A673 (cell line): ENCODE results near the gene SLC22A23. TPM values are rescaled to one million over a fixed set of nuclear protein-coding genes. Genes with fewer than 3 reads are reported as not detected.

ENCODE experiments used
- BruUV-seq: library from RNA; stranded (reverse); fragments of 400-500 nt; replicated peaks from 2 replicates; lab custom pipeline; 2021; lab: Mats Ljungman, UMichigan
- CTCF ChIA-PET: fragments of 300-600 bp; sonication (Branson Sonifier 250); formaldehyde crosslinking; loops from one replicate; lab custom pipeline; 2022; ENCODE audit warnings: antibody characterized with exemption; lab: Charles Lee
- POLR2A ChIA-PET: fragments of 300-600 bp; sonication (Branson Sonifier 250); formaldehyde crosslinking; loops from one replicate; lab custom pipeline; 2022; ENCODE audit warnings: antibody characterized with exemption; ENCODE audit not compliant: low non-redundant PET; lab: Charles Lee
- DNase-seq: peaks from one replicate; pipeline ENCODE4 v3.0.0-alpha.2; 2015; ENCODE audit warnings: low spot score
- H3K27ac ChIP-seq: fragments of 200-600 bp; sonication (generic); 2 replicates; pipeline ENCODE4 v1.5.1; 2016; ENCODE audit warnings: mixed run types, low read depth, mild to moderate bottlenecking, mixed read lengths, antibody characterized with exemption, low read length; ENCODE audit not compliant: poor library complexity, severe bottlenecking
- H3K27me3 ChIP-seq: fragments of 200-600 bp; sonication (generic); replicated peaks from 2 replicates; pipeline ENCODE4 v1.6.1; 2017; ENCODE audit warnings: mixed run types, low read depth, mild to moderate bottlenecking, mixed read lengths, antibody characterized with exemption, low read length; ENCODE audit not compliant: insufficient read depth, poor library complexity
- H3K36me3 ChIP-seq: fragments of 200-600 bp; sonication (generic); 2 replicates; pipeline ENCODE4 v1.6.1; 2016; ENCODE audit warnings: mixed run types, mild to moderate bottlenecking, mixed read lengths, antibody characterized with exemption, low read length; ENCODE audit not compliant: insufficient read depth, poor library complexity, severe bottlenecking
- H3K4me1 ChIP-seq: fragments of 200-600 bp; sonication (generic); 2 replicates; pipeline ENCODE4 v1.6.1; 2017; ENCODE audit warnings: mixed run types, mild to moderate bottlenecking, mixed read lengths, antibody characterized with exemption, low read length; ENCODE audit not compliant: insufficient read depth, poor library complexity, severe bottlenecking
- H3K4me3 ChIP-seq: fragments of 200-600 bp; sonication (generic); 2 replicates; pipeline ENCODE4 v1.5.1; 2016; ENCODE audit warnings: low read depth, mixed run types, mild to moderate bottlenecking, mixed read lengths, low read length; ENCODE audit not compliant: poor library complexity, severe bottlenecking
- H3K9me3 ChIP-seq: fragments of 200-600 bp; sonication (generic); 2 replicates; pipeline ENCODE4 v1.6.1; 2016; ENCODE audit warnings: mixed run types, low read depth, mild to moderate bottlenecking, mixed read lengths, antibody characterized with exemption, low read length; ENCODE audit not compliant: poor library complexity, severe bottlenecking
- CTCF ChIP-seq: fragments of 300-800, 200-600 bp; sonication (generic); conservative IDR thresholded peaks from 2 replicates; pipeline ENCODE4 v1.5.1; 2017; ENCODE audit warnings: low read depth, mild to moderate bottlenecking, antibody characterized with exemption, low read length, moderate library complexity, mixed read lengths
- EZH2 ChIP-seq: fragments of 200-600 bp; sonication (generic); IDR thresholded peaks from 2 replicates; pipeline ENCODE4 v1.6.1; 2017; ENCODE audit warnings: borderline replicate concordance, low read depth, mild to moderate bottlenecking, mixed read lengths, antibody characterized with exemption, low read length; ENCODE audit not compliant: poor library complexity, severe bottlenecking
- intact Hi-C: fragments of 100-400 bp; cut with micrococcal nuclease; formaldehyde crosslinking; loops from one replicate; pipeline ENCODE4 v1.10.0; 2022; ENCODE audit not compliant: unreplicated experiment
- total RNA-seq: library from RNA; stranded (reverse); gene quantifications from 2 replicates; pipeline ENCODE4 v1.2.3, GENCODE V29; 2021

The SLC22A23 gene
- total RNA-seq, 1 experiment from 2014 or later: 6.2 TPM

DNA sequence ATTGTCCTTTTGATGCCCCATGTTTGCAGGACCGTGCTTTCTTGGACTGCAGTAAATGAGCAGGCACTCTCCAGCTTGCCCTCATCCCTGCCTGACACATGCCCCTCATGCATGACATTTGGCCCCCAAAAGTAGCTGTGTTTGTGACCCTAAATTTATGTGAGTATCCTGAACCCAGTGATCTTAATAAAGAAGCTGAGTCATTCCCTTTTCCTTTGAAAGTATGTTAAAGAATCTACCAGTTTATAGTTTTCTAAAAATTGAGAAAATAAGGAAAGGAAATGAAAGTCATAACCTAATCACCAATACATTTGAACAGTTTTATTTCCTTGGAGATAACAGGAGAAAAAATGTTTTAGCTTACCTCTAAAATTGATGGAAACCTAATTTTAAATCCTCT, 3.4 kb upstream of the SLC22A23 start:
- POLR2A ChIA-PET: no interaction called here
- BruUV-seq: no TSS peak
- no peak for DNase-seq
- Histone ChIP-seq H3K36me3 (no peaks in the 10 kb centered on the region), H3K27ac (no peak overlapping the region), H3K4me3 (no peak overlapping the region), H3K9me3 (no peaks in the 10 kb centered on the region), H3K4me1 (peaks cover 7% of the 10 kb centered on the region), H3K27me3 (no peaks in the 10 kb centered on the region)
- CTCF ChIA-PET: interaction anchor here (0.6 kb wide), 1 partner anchor 19 kb away, joined by 4 read pairs; no protein-coding TSS in a partner anchor
- TF ChIP-seq CTCF (no peak), EZH2 (no peak)
- intact Hi-C loops: no loop called here

- Histone ChIP-seq H3K36me3 (no peaks in the 10 kb centered on the region), H3K4me1 (peaks cover 7% of the 10 kb centered on the region), H3K9me3 (no peaks in the 10 kb centered on the region), H3K4me3 (no peak overlapping the region), H3K27ac (no peak overlapping the region), H3K27me3 (no peaks in the 10 kb centered on the region)
- DNase-seq: no peak
- intact Hi-C loops: loop anchor here (5.0 kb wide), 1 partner anchor 273 kb away; no protein-coding TSS in a partner anchor
- ChIA-PET CTCF (no interaction called here), POLR2A (no interaction called here)
- no peak for TF ChIP-seq EZH2
- TF ChIP-seq CTCF: no peak
- BruUV-seq: no TSS peak
Measured at GRCh38 chr6:3458706-3459421, 2.0 kb upstream of the SLC22A23 start.

- intact Hi-C loops: loop anchor here (5.0 kb wide), 1 partner anchor 274 kb away; no protein-coding TSS in a partner anchor
- peaks cover 7% of the 10 kb centered on the region for H3K4me1 ChIP-seq
- peak overlapping the region; percentile 67 for H3K4me3 ChIP-seq
- H3K27me3 ChIP-seq: no peaks in the 10 kb centered on the region
- no TSS peak for BruUV-seq
- ChIA-PET POLR2A (interaction anchor here (0.6 kb wide), 1 partner anchor 26 kb away, joined by 6 read pairs; no protein-coding TSS in a partner anchor), CTCF (no interaction called here)
- no peak for TF ChIP-seq EZH2
- no peak for TF ChIP-seq CTCF
- peak; percentile 56 for DNase-seq
- no peaks in the 10 kb centered on the region for H3K9me3 ChIP-seq
- H3K27ac ChIP-seq: no peak overlapping the region
- no peaks in the 10 kb centered on the region for H3K36me3 ChIP-seq
Measured at GRCh38 chr6:3457710-3458602, 1.1 kb upstream of the SLC22A23 start.
